ENCODE measurements around the gene TACC3.
A peak's percentile ranks its signal among the peaks of the same experiment; 100 is the strongest.

Gene TACC3

GRCh38 chr4:1778642-1779392, 57.5 kb downstream of the TACC3 start:
- DNase-seq: peak; percentile 52

GRCh38 chr4:1779588-1780382, 58.5 kb downstream of the TACC3 start:
- no peak for DNase-seq

DNA sequence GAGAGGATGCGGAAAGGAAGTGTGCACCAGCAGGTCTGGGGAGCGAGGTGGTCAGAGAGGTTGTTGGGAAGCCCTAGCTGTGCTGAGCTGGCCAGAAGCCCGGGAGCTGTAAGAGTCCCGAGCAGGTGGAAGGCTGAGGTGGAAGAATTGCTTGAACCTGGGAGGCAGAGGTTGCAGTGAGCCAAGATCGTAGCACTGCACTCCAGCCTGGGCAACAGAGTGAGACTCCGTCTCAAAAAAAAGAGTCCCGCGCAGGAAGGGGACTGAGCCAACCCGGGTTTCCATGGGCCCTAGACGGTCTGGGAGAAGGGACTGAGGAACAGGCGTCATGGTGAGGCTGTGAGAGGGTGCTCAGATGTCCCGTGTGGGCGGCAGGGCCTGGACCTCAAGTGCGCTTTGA, 59.1 kb downstream of the TACC3 start:
- no peak for DNase-seq

DNA sequence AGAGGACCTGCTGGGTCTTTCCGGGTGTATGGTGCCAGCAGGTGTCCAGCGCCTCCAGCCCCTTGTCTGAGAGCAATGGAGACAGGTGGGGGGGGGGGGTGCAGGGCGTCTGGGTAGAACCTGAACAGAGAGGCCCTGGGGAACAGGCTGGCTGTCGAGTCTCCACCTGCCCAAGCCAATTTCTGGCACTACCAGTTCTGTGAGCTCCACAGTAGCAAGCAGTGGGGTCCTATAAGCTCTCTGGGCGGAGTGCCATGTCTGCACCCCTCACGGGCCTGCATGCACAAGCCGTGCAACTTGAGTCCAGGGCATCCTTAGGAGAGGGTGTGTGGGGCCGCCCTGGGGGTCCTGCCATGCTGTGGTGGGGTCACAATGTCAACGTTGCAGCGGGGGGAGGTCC, 61.7 kb downstream of the TACC3 start:
- DNase-seq: peak; percentile 76

- DNase-seq: no peak
Observed at GRCh38 chr4:1783970-1784369, 62.6 kb downstream of the TACC3 start.

DNA sequence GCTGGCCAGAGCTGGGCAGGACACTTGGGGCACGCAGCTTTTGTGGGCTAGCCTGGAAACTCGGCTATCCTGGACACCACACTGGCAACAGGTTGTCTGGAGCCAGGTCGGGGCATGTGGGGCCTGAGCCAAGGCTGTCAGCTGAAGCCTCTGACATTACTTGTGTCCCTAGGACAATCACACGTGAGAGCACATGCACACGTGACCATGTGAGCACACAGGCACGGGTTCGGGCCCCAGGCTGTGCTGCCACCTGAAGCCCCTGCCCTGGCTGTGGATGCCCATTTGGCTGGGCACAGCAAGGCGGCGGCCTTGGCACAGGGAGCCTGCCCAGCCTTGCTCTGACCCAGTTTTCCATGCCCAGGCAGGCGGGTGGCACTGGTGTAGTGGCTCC, 63.1 kb downstream of the TACC3 start:
- DNase-seq: no peak

DNA sequence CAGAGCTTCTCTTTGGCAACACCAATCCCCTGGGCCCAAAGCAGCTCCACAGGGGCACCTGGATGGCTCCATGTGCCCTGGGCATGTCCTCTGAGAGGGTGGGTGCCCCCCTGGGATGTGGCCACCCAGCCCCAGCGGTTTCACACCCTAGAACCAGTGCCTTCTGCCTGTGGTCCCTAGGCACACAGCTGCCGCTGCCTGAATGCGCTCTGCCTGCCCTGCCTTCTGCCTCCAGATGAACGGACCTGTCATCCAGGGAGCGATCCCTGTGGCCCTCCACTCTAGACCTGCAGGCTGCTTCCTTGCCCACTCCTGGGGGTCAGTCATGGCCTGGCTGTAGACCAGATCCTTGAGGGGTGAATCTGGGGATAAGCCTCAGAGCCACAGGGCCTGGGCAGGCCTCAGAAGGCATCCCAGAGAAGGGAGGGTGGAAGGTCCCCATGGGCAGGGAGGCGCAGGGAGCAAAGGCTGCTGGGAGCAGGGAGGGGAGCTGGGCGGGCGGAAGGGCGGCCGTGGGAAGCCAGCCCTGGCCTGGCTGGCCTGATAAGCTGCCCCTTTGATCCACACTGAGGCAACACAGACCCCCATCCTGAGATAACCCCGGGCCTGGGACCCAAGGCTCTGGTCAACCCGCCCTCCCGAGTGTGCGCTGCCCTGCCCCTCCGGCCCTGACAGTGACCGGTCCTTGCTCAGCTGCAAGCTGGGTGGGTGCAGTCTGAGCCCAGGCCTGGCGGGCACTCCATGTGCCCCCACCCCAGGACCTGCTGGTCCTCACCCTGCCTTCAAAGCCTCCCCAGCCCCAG, 63.7 kb downstream of the TACC3 start:
- DNase-seq: no peak

GRCh38 chr4:1785592-1785991, 64.3 kb downstream of the TACC3 start:
- no peak for DNase-seq

GRCh38 chr4:1786544-1787362, 65.4 kb downstream of the TACC3 start:
- DNase-seq: peak; percentile 40

DNA sequence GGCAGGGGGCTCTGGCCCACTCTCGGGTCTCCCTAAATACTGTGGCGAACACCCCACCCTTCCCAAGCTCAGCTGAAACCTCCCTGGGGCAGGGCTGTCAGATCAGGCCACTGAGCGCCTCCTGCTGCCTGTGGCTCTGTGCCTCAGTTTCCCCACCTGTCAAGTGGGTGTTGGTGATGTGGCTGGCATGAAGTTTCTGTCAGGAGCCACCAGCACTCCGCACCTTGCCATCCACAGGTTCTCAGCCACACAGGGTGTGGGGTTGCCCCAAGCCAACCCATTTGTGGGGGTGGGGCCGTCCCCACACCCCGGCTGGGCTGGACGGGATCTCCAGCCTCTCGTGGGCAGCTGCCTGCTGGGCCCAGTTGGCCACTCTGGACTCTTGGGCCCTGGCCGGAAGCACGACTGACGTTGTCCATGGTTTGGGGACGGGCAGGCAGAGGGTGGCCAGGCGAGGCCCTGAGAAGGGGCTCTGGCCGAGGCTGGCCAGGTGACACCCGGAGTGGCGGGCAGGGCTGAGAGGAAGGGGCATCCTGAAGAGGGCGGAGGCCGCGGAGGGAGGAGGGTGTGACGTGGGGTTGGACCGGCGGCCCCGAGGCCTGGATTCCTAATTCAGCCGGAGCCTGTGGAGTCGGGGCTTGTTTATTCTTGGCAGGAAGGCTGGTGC, 66.2 kb downstream of the TACC3 start:
- no peak for DNase-seq

DNA sequence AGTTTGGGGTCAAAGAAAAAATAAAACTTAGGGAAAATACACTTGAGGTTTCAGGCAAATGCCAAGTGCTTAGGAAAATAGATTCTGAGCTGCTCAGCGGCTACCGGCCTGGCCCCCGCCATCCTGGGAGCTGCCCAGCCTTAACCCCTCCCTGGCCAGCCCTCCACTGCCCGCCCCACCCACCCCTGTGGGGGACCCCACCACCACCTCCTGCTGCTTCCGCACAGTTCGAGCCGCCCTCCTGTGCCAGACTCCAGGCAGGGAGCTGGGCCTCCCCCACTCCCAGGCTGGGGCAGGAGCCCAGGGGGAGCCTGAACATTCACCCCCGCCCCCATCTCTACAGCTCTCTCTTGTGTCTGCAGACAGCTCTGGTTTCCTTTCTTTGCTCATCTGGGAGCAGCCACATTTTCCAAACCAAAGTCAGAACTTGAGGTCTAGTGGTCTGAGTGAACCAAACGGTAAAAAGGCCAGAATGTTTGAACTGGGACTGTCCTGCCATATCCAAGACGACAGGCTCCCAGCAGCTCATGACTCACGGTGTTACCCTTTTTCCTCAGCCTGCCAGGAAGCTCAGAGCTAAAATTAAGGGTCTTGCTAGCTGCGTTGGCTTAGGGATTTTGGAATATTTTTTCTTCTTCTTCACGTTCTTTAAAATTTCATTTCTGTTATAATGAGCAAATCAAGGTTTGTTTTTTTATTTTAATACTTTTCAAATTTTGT, 67.1 kb downstream of the TACC3 start:
- no peak for DNase-seq

GRCh38 chr4:1789552-1789951, 68.2 kb downstream of the TACC3 start:
- DNase-seq: no peak

DNA sequence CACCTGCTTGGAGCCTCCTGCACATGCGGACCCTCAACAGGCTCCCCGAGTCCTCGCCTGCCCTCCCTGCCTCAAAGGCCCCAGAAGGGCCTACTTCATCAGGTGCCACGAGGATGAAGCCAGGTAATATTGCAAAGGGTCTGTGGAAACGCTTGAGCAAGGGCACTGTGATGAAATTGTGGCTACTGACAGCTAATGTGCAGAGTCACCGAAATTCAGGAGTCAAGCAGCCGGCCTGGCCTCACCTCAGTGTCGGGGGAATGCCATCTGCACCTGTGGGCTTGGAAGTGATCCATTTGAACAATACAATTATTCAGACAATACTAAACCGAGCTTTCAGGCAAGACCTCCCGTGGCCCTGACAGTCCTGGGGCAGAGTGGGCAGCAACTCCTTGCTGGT, 68.7 kb downstream of the TACC3 start:
- peak; percentile 7 for DNase-seq

- no peak for DNase-seq
Observed at GRCh38 chr4:1792158-1792831, 71.0 kb downstream of the TACC3 start.

DNA sequence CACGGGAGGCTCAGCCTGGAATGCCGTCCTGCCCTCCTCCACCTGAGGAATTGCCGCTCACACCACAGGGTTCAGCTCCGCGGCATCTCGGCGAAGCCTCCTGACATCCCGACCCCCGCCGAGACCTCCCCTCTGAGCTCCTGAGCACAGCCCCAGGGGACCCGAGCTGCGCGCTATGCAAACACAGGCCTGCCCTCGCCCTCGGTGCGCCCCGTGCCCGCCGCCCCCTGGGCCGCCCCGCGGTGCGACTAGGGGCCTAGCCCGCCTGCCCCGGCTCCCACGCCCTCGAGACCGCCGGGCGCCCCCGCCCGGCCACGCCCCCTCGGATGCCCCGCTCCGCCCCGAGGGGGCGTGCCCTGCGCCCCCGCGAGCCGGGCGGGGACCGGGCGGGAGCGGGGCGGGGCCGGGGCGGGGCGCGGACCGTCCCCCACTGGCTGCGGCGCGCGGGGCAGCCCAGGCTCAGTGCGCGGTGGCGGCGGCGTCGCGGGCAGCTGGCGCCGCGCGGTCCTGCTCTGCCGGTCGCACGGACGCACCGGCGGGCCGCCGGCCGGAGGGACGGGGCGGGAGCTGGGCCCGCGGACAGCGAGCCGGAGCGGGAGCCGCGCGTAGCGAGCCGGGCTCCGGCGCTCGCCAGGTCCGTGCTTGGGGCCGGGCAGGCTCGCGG, 71.6 kb downstream of the TACC3 start, which contains the start of gene FGFR3:
Gene FGFR3 (plus strand): TSS at position 462 of the 664 bp plus-strand sequence. CDS start 642 bp downstream, outside the sequence.
- DNase-seq: peak; percentile 50

DNA sequence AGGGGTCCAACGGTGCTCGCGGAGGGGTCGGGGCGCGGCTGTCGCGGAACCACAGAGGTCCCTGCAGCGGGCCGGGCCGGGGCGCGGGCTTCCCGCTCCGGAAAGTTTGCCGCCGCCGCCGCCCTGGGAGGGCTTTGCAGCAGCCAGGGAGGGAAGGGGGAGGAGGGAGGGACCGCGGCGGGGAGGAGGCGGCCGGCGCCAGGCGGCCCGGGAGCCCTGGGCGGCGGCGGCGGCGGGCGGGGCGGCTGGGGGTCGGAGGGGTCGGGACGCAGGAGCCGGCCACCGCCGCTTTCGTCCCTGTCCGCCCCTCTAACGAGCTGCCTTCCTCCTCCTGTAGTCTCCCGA, 72.1 kb downstream of the TACC3 start:
- DNase-seq: no peak

GRCh38 chr4:1793940-1794808, 72.9 kb downstream of the TACC3 start:
- DNase-seq: no peak

Data from NCI-H2171 treated with DMSO at 0.1 percent for 48 hours (cell line).